GM18499 (cell line): Measurements from ENCODE around the gene IFIT1B.
"Not testable (repeated sequence)": the region's sequence is repeated elsewhere in the genome, so short reads cannot be mapped to it uniquely, and the experiment has no call there.

Experiments used
- ATAC-seq: cut with Tn5 transposase; IDR thresholded peaks from one replicate; pipeline ENCODE4 v1.9.1; 2021; ENCODE audit warnings: moderate number of reproducible peaks; ENCODE audit not compliant: insufficient read depth, unreplicated experiment

Gene IFIT1B

DNA sequence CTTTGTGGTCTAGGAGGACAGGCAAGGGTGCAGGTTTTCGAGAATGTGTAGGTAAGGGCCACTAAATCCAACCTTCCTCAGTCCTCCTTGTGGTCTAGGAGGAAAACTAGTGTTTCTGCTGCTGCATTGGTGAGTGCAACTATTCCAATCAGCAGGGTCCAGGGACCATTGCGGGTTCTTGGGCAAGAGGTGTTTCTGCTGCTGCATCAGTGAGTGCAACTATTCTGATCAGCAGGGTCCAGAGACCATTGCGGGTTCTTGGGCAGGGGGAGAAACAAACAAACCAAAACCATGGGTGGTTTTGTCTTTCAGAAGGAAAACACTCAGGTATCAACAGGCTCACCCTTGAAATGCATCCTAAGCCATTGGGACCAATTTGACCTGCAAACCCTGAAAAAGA is 29.9 kb downstream of the IFIT1B start:
- not testable (repeated sequence) for ATAC-seq

GRCh38 chr10:89409282-89409681 is 31.4 kb downstream of the IFIT1B start:
- ATAC-seq = not testable (repeated sequence)

- not testable (repeated sequence) for ATAC-seq
Measured at GRCh38 chr10:89410551-89410950, 32.7 kb downstream of the IFIT1B start.

- not testable (repeated sequence) for ATAC-seq
Measured at GRCh38 chr10:89411135-89411534, 33.3 kb downstream of the IFIT1B start.

DNA sequence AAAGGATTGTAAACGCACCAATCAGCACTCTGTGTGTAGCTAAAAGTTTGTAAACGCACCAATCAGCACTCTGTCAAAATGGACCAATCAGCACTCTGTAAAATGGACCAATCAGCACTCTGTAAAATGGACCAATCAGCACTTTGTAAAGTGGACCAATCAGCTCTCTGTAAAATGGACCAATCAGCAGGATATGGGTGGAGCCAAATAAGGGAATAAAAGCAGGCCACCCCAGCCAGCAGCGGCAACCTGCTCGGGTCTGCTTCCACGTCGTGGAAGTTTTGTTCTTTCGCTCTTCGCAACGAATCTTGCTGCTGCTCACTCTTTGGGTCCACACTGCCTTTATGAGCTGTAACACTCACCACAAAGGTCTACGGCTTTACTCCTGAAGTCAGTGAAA is 34.4 kb downstream of the IFIT1B start:
- not testable (repeated sequence) for ATAC-seq

GRCh38 chr10:89413398-89413912 is 35.6 kb downstream of the IFIT1B start:
- ATAC-seq = no peak

- no peak for ATAC-seq
Measured at GRCh38 chr10:89414146-89414878, 36.5 kb downstream of the IFIT1B start, which contains the start of gene IFIT5. Gene IFIT5 (plus strand): TSS chr10:89414568. CDS start chr10:89414799, 231 bp downstream.

GRCh38 chr10:89414879-89415821 is 37.3 kb downstream of the IFIT1B start:
- ATAC-seq = no peak

DNA sequence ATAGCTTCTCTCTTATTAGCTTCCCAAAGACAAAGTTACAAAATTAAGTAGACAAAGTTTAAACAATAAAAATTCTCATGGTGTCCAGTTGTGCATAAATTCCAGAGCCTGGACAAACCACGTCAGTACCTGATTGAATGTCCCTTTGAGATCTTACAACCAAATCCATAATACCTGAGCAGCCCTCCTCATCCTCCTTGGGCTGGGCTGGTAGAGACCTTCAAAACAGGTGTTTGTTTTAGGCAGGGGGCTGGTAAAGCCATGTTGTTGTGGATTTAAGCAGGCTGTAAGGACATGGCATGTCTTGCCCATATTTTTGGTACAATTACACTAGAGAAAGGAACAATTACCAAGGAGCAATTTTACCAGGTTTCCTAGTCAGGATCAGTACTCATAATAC is 38.6 kb downstream of the IFIT1B start:
- no peak for ATAC-seq

DNA sequence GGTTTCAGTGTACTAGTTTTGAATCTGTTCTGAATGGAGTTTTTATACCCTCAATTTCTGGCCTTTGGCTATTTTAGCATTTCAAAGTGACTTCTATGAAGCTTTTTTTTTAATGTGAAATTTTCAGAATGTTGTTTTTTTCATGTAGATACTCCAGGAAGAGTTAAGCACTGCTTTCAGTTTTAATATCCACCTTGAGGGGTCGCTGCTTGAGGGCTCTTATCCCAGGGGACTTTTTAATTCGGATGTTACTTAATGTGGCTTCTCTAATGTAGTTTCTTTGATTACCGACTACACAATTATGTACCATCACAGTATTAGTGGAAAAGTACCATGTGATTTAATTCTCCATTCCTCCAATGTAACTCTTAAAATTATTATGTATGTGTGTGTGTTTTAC is 41.7 kb downstream of the IFIT1B start:
- ATAC-seq = no peak

DNA sequence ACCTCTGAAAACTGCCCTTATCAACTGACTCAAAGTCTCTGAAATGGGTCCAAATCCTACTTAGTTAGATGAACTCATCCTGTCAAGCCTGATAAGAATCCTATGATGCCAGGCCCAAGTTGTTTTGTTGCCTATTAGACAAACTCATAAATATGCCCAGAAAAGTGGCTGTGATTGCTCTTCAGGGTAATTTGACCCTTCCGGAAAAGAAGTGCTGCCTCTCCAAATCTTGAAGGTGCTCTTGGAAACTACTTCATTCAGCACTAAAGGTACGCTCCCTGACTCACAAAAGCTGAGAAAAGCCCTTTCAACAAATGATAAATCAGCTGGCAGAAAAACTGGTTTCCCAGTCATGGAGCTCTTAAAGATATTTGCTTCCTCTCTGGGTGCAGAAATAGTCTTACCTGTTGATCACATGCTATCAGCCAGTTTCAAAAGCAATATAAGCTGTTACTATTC is 43.2 kb downstream of the IFIT1B start:
- no peak for ATAC-seq

- no peak for ATAC-seq
Measured at GRCh38 chr10:89425000-89425399, 47.1 kb downstream of the IFIT1B start.

DNA sequence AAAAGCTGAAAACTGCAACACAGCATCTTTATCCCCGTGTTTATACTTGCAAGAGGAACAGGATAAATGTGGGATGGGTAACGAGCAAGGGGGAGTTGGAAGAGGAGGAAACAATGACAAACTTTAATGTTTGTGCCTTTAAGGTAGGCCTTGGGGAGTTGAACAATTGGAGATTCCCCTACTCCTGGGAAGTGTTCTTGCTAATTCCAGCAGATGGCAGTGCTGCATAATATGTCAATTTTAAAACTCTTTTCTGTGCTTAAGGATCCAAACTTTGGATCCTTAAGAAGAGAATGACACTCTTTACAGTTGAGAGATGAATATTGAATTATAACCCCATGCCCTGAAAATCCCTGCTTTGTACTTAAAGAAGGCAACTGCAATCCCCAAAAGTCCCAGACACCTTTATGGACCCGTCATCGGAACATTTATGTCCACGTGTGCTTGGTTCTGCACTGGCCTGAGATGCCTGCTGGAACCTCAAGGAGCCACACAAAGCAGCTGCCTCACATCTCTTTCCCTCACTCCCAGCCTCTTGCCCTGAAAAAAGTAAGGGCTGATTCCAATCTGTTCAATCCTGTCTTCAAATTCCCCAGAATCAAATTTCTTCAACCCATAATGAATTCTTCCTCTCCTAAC is 48.5 kb downstream of the IFIT1B start:
- no peak for ATAC-seq

GRCh38 chr10:89427629-89428028 is 49.8 kb downstream of the IFIT1B start:
- no peak for ATAC-seq

DNA sequence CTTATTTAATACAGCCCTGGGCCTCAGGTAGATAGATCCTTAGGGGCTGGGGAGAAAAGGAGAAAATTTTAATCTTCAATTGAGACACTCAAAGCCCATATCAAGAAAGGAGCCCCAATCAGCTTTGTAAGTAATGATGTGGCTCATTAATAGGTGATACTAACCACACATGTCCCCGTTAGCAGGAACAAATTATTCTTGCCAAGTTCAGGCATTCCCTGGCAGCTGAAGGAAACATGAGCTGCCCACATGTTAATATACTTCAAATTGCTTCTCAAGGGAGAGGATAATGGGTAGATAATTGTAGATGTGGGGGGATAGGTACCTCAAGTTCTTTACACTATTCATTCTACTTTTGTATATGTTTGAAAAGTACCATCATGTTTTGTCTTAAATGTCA is 51.0 kb downstream of the IFIT1B start:
- no peak for ATAC-seq

DNA sequence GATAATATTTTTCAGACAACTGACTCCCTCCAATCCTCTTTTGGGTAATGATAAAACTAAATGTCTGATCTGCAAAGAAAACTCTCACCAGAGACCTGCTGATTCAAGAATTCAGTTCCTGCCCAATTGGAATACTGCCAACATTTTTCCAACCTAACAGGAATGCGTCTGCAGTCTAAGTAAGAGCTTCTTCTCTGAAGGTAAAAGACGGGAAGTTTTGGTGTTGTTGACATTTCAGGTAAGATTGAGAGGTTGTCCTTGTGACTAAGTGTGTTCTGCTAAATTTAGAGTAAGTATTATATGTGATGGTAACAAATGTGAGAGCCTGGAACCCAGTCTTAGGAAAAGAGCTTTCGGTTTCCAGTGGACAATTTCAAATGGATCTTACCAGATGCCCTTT is 54.1 kb downstream of the IFIT1B start:
- ATAC-seq = no peak
